GM12891 (cell line): ENCODE measurements around the gene FRMD8.

Source experiments
- PAX5 ChIP-seq: IDR thresholded peaks from 2 replicates; pipeline ENCODE4 v1.6.1; 2011; ENCODE audit warnings: low read length, moderate library complexity, mild to moderate bottlenecking; ENCODE audit not compliant: insufficient read depth, severe bottlenecking
- POLR2A ChIP-seq: IDR thresholded peaks from 2 replicates; pipeline ENCODE4 v1.6.1; 2011; ENCODE audit warnings: low read depth, low read length, control low read depth
- POLR2AphosphoS5 ChIP-seq: IDR thresholded peaks from 2 replicates; pipeline ENCODE4 v1.6.1; 2011; ENCODE audit warnings: low read depth, low read length, control low read depth
- POU2F2 ChIP-seq: IDR thresholded peaks from 2 replicates; pipeline ENCODE4 v1.6.1; 2011; ENCODE audit warnings: low read depth, mild to moderate bottlenecking, control low read depth, low read length, moderate library complexity
- SPI1 ChIP-seq: IDR thresholded peaks from 2 replicates; pipeline ENCODE4 v1.6.1; 2011; ENCODE audit warnings: low read depth, low read length, control low read depth
- TAF1 ChIP-seq: IDR thresholded peaks from 2 replicates; pipeline ENCODE4 v1.6.1; 2011; ENCODE audit warnings: low read depth, low read length, control low read depth

DNA sequence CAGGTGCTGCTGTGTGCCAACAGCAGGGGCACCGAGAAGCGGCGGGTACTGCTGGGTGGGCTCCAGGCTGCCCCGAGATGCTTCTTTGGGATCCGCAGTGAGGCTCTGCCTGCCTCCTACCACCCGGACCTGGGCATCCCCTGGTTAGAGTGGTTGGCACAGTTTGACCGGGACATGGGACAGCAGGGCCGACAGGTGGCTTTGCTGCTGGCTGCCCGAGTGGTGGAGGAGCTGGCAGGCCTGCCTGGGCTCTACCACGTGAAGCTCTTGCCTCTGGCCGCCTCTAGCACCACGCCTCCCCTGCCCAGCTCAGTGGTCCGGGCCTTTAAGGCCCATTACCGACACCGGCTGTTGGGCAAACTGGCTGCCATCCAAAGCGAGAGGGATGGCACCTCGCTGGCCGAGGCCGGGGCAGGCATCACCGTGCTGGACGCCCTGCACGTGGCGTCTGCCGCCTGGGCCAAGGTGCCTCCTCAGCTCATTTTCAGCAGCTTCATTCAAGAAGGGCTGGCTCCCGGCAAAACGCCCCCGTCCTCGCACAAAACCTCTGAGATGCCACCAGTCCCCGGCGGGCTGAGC, 30.0 kb upstream of the FRMD8 start:
- TF ChIP-seq POLR2A (no peak), TAF1 (no peak), SPI1 (no peak), POLR2AphosphoS5 (no peak), PAX5 (no peak), POU2F2 (no peak)
